Neural progenitor cell (in vitro differentiated cells): ENCODE results near the gene SLC25A20. TPM values are rescaled to one million over a fixed set of nuclear protein-coding genes. Genes with fewer than 3 reads are reported as not detected.
"Not testable (repeated sequence)": the region's sequence is repeated elsewhere in the genome, so short reads cannot be mapped to it uniquely, and the experiment has no call there.

Experiments
- DNase-seq: peaks from one replicate; pipeline ENCODE4 v3.0.0-alpha.2; 2016; ENCODE audit warnings: low spot score
- H2AFZ ChIP-seq: fragments of 200-600 bp; sonication (generic); replicated peaks from 2 replicates; pipeline ENCODE4 v1.6.1; 2016; ENCODE audit warnings: antibody characterized with exemption
- H3F3A ChIP-seq: fragments of 200-600 bp; sonication (generic); 2 replicates; pipeline ENCODE4 v1.6.1; 2016; ENCODE audit warnings: antibody characterized with exemption, low read depth
- H3K27ac ChIP-seq: fragments of 200-600 bp; sonication (generic); 2 replicates; pipeline ENCODE4 v1.5.1; 2016; ENCODE audit warnings: mild to moderate bottlenecking
- H3K27me3 ChIP-seq: fragments of 200-600 bp; sonication (generic); 2 replicates; pipeline ENCODE4 v1.6.1; 2016; ENCODE audit warnings: mild to moderate bottlenecking, moderate library complexity
- H3K36me3 ChIP-seq: fragments of 200-600 bp; sonication (generic); 2 replicates; pipeline ENCODE4 v1.5.1; 2016
- H3K4me1 ChIP-seq: fragments of 200-600 bp; sonication (generic); 2 replicates; pipeline ENCODE4 v1.6.1; 2016; ENCODE audit warnings: mixed run types
- H3K4me2 ChIP-seq: fragments of 200-600 bp; sonication (generic); 2 replicates; pipeline ENCODE4 v1.6.1; 2016
- H3K4me3 ChIP-seq: fragments of 200-600 bp; sonication (generic); 2 replicates; pipeline ENCODE4 v1.5.1; 2016
- H3K79me2 ChIP-seq: fragments of 200-600 bp; sonication (generic); 2 replicates; pipeline ENCODE4 v1.6.1; 2016; ENCODE audit warnings: low read depth
- H3K9ac ChIP-seq: fragments of 200-600 bp; sonication (generic); 2 replicates; pipeline ENCODE4 v1.6.1; 2016
- H3K9me3 ChIP-seq: fragments of 200-600 bp; sonication (generic); 2 replicates; pipeline ENCODE4 v1.5.1; 2016; ENCODE audit warnings: low read depth
- H4K20me1 ChIP-seq: fragments of 200-600 bp; sonication (generic); 2 replicates; pipeline ENCODE4 v1.6.1; 2016; ENCODE audit warnings: low read depth
- H3K27ac Mint-ChIP-seq: 3 replicates; pipeline ENCODE4 v1.8.0; 2021; ENCODE audit warnings: mixed read lengths
- H3K27me3 Mint-ChIP-seq: 2 replicates; pipeline ENCODE4 v1.8.0; 2022; ENCODE audit warnings: low read depth, mild to moderate bottlenecking, inconsistent platforms, moderate library complexity, mixed read lengths; ENCODE audit not compliant: insufficient read depth
- H3K36me3 Mint-ChIP-seq: 3 replicates; pipeline ENCODE4 v1.8.0; 2021; ENCODE audit warnings: mixed read lengths
- H3K4me1 Mint-ChIP-seq: 3 replicates; pipeline ENCODE4 v1.8.0; 2021; ENCODE audit warnings: mixed read lengths
- H3K4me3 Mint-ChIP-seq: 3 replicates; pipeline ENCODE4 v1.8.0; 2021; ENCODE audit warnings: mild to moderate bottlenecking, moderate library complexity, mixed read lengths
- H3K9me3 Mint-ChIP-seq: 3 replicates; pipeline ENCODE4 v1.8.0; 2020; ENCODE audit warnings: mixed read lengths
- CTCF ChIP-seq: fragments of 200-600 bp; sonication (generic); IDR thresholded peaks from 2 replicates; pipeline ENCODE4 v1.5.1; 2017; ENCODE audit warnings: antibody characterized with exemption, mild to moderate bottlenecking
- EZH2 ChIP-seq: fragments of 200-600 bp; sonication (generic); IDR thresholded peaks from 2 replicates; pipeline ENCODE4 v1.6.1; 2017; ENCODE audit warnings: antibody characterized with exemption, mild to moderate bottlenecking, moderate library complexity
- EZH2phosphoT487 ChIP-seq: fragments of 200-600 bp; sonication (generic); IDR thresholded peaks from 2 replicates; pipeline ENCODE4 v1.6.1; 2017; ENCODE audit warnings: antibody characterized with exemption
- total RNA-seq: library from RNA; depleted of rRNA; stranded (reverse); fragments of >200 nt; gene quantifications from 2 replicates; pipeline ENCODE4 v1.2.3, GENCODE V29; 2015; ENCODE audit warnings: low replicate concordance

Gene SLC25A20
- total RNA-seq, 1 donor from 2014 or later, result 12.5 TPM

GRCh38 chr3:48915296-48915695 lies 16.6 kb upstream of the SLC25A20 start:
- H3F3A ChIP-seq, result peaks cover 27% of the 10 kb centered on the region
- H3K9me3 ChIP-seq, result no peaks in the 10 kb centered on the region
- H3K79me2 ChIP-seq, result peaks cover 16% of the 10 kb centered on the region
- Mint-ChIP-seq H3K27ac (no peak overlapping the region), H3K27me3 (peaks cover 7% of the 10 kb centered on the region), H3K4me3 (no peak overlapping the region), H3K36me3 (no peaks in the 10 kb centered on the region), H3K9me3 (no peaks in the 10 kb centered on the region), H3K4me1 (peaks cover 17% of the 10 kb centered on the region)
- H2AFZ ChIP-seq, result no peak overlapping the region
- no peak overlapping the region for H3K9ac ChIP-seq
- H3K36me3 ChIP-seq, result no peaks in the 10 kb centered on the region
- no peaks in the 10 kb centered on the region for H3K4me1 ChIP-seq
- TF ChIP-seq CTCF (no peak), EZH2phosphoT487 (no peak), EZH2 (no peak)
- peaks cover 16% of the 10 kb centered on the region for H4K20me1 ChIP-seq
- H3K4me3 ChIP-seq, result no peak overlapping the region
- no peak for DNase-seq
- no peak overlapping the region for H3K27ac ChIP-seq
- H3K27me3 ChIP-seq, result no peaks in the 10 kb centered on the region
- H3K4me2 ChIP-seq, result no peak overlapping the region

- not testable (repeated sequence) for H3K36me3 ChIP-seq, H3K4me2 ChIP-seq, H3K9ac ChIP-seq, H3K79me2 ChIP-seq, H3K4me3 Mint-ChIP-seq, H3K4me3 ChIP-seq, H4K20me1 ChIP-seq, H2AFZ ChIP-seq, H3K27ac ChIP-seq, H3K27me3 Mint-ChIP-seq, H3F3A ChIP-seq, H3K9me3 ChIP-seq, H3K27me3 ChIP-seq, H3K4me1 ChIP-seq, H3K27ac Mint-ChIP-seq, H3K4me1 Mint-ChIP-seq, DNase-seq, H3K9me3 Mint-ChIP-seq, H3K36me3 Mint-ChIP-seq
Observed at GRCh38 chr3:48907026-48907425, 8.3 kb upstream of the SLC25A20 start.

GRCh38 chr3:48899273-48899672 lies 591 bp upstream of the SLC25A20 start:
- Histone ChIP-seq H3K79me2 (no peaks in the 10 kb centered on the region), H3K36me3 (no peaks in the 10 kb centered on the region), H3K27ac (no peak overlapping the region), H2AFZ (no peak overlapping the region), H3K4me2 (peak overlapping the region; percentile 82), H3K27me3 (peaks cover 10% of the 10 kb centered on the region), H3K9ac (no peak overlapping the region), H3K4me1 (no peaks in the 10 kb centered on the region), H3K4me3 (peak overlapping the region; percentile 62), H3F3A (peaks cover 13% of the 10 kb centered on the region), H4K20me1 (no peaks in the 10 kb centered on the region), H3K9me3 (no peaks in the 10 kb centered on the region)
- Mint-ChIP-seq H3K36me3 (no peaks in the 10 kb centered on the region), H3K4me1 (peaks cover 14% of the 10 kb centered on the region), H3K27ac (no peak overlapping the region), H3K27me3 (peaks cover 6% of the 10 kb centered on the region), H3K9me3 (no peaks in the 10 kb centered on the region), H3K4me3 (peak overlapping the region; percentile 85)
- no peak for TF ChIP-seq EZH2
- TF ChIP-seq EZH2phosphoT487, result no peak
- TF ChIP-seq CTCF, result no peak
- DNase-seq, result no peak

- no peak for DNase-seq
- no peak overlapping the region for H3K9ac ChIP-seq
- peak overlapping the region; percentile 69 for H2AFZ ChIP-seq
- Mint-ChIP-seq H3K4me3 (peak overlapping the region; percentile 85), H3K36me3 (no peaks in the 10 kb centered on the region), H3K4me1 (peaks cover 14% of the 10 kb centered on the region), H3K27me3 (peaks cover 6% of the 10 kb centered on the region), H3K9me3 (no peaks in the 10 kb centered on the region), H3K27ac (no peak overlapping the region)
- no peaks in the 10 kb centered on the region for H3K4me1 ChIP-seq
- peak overlapping the region; percentile 82 for H3K4me2 ChIP-seq
- no peak overlapping the region for H3K27ac ChIP-seq
- TF ChIP-seq EZH2phosphoT487 (no peak), EZH2 (no peak), CTCF (no peak)
- H4K20me1 ChIP-seq, result no peaks in the 10 kb centered on the region
- peaks cover 13% of the 10 kb centered on the region for H3F3A ChIP-seq
- H3K36me3 ChIP-seq, result no peaks in the 10 kb centered on the region
- H3K9me3 ChIP-seq, result no peaks in the 10 kb centered on the region
- no peaks in the 10 kb centered on the region for H3K79me2 ChIP-seq
- peaks cover 10% of the 10 kb centered on the region for H3K27me3 ChIP-seq
- H3K4me3 ChIP-seq, result peak overlapping the region; percentile 62
Observed at GRCh38 chr3:48897460-48898376, 964 bp downstream of the SLC25A20 start.
